Germinal center (tissue), 1 donor: ENCODE data around the gene VAMP8.
A peak's percentile ranks its signal among the peaks of the same experiment; 100 is the strongest.
"Not testable (repeated sequence)": the region's sequence is repeated elsewhere in the genome, so short reads cannot be mapped to it uniquely, and the experiment has no call there.

Experiments
- DNase-seq: peaks from one replicate; pipeline ENCODE4 v3.0.0; 2012; ENCODE audit warnings: mixed read lengths, low spot score

Gene VAMP8

GRCh38 chr2:85579266-85579935 lies 2.0 kb downstream of the VAMP8 start:
- DNase-seq, result no peak

DNA sequence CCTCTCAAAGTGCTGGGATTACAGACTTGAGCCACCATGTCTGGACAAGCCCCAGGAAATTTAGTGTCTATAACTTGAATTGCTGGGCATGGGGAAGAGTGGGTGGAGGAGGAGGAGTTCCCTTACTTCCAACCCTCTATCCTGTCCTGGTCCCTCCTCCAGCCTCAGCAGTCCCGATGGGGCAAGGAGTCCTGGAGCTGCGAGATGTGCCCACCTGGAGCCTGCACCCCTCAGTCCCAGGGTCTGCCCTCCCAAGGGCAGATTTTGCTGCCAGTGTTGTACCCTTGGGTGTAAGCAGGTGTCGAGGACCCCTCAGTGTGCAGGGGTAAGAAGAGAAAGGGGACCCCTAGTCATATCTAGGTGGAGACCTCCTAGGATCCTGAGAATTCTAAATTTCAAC lies 2.8 kb downstream of the VAMP8 start:
- no peak for DNase-seq

- DNase-seq, result no peak
These were observed 5.1 kb downstream of the VAMP8 start for GRCh38 chr2:85582492-85582891.

- no peak for DNase-seq
These were observed 6.4 kb downstream of the VAMP8 start for GRCh38 chr2:85583667-85584353.

- peak; percentile 73 for DNase-seq
These were observed 7.0 kb downstream of the VAMP8 start, which contains the start of gene VAMP5 for GRCh38 chr2:85584354-85584856. Gene VAMP5 (plus strand): TSS chr2:85584431. CDS start chr2:85584491, 60 bp downstream.

DNA sequence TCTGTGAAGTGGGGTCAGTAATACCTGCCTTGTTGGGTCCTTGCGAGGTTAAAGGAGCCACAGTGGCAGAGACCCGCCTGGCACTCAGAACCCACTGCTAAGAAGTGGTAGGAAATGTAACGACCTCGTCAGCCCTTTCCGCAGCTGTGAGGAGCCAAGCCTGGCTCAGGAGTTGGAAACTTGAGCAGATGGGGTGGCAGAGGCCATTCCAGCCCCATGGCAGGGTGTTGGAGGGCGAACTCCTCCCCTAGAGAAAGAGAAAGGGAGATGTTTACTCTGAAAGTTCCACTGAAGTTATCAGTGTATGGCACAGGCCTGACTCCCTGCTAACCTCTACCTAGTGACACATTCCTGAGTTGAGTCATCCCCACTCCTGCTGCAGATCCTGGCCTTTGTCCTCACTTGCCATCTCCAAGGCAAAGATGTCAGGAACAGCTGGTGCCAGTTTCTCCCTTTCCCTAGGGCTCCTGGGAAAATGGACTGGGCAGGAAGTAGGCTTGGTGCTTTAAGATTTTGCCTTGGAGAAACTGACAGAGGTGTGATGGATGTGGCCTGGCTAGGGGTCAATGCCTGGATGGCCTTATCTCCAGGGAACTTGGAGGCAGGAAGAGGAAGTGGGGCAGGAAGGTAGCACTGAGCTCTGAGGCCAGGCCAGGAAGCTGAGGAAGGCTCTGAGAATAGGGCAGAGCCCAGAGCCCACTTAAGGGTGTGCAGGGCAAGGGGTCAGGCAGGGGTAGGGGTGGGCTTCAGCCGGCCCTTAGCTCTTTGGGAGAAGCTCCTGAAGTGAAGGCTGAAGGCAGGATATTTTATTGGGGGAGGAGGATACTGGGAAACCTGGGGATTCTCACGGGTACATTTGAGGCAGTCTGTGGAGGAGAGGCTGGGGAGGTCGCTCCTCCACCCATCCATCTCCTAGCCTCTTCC lies 7.7 kb downstream of the VAMP8 start:
- no peak for DNase-seq

- no peak for DNase-seq
These were observed 8.4 kb downstream of the VAMP8 start for GRCh38 chr2:85585781-85586105.

GRCh38 chr2:85588236-85588635 lies 10.8 kb downstream of the VAMP8 start:
- DNase-seq, result no peak

- DNase-seq, result no peak
These were observed 11.3 kb downstream of the VAMP8 start for GRCh38 chr2:85588645-85589044.

GRCh38 chr2:85589181-85589580 lies 11.8 kb downstream of the VAMP8 start:
- no peak for DNase-seq

GRCh38 chr2:85589982-85590791 lies 12.8 kb downstream of the VAMP8 start:
- no peak for DNase-seq

DNA sequence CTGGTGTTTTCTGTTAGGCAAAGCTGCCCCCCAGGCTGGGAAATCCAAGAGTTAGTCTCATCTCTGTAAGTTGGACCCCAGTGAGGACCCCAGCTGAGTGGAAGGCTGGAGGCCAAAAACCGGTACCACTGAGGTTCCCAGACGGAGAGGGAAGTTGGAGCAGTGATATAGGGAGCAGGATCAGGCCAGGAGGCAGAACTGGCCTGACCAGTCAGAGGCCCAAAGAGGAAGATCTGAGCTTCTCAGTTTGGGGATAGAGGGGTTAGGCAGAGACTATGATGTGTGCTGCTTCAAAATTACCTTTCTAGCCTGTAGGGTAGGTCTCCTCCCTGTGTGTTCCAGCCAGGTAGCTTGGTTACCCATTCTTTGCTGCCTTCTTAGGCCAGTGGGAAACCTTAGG lies 13.6 kb downstream of the VAMP8 start:
- DNase-seq, result no peak

GRCh38 chr2:85591563-85591962 lies 14.2 kb downstream of the VAMP8 start:
- DNase-seq, result no peak

DNA sequence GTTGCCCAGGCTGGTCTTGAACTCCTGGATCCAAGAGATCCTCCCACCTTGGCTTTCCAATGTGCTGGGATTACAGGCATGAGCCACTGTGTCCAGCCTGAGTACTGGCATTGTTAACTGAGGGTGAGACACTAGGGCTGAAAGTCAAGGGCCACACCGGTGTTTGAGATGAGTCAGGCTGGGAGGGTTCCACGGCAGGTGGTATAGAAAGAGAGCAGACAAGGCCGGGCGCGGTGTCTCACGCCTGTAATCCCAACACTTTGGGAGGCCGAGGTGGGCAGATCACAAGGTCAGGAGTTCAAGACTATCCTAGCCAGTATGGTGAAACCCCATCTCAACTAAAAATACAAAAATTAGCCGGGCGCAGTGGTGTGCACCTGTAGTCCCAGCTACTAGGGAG lies 14.9 kb downstream of the VAMP8 start:
- not testable (repeated sequence) for DNase-seq

DNA sequence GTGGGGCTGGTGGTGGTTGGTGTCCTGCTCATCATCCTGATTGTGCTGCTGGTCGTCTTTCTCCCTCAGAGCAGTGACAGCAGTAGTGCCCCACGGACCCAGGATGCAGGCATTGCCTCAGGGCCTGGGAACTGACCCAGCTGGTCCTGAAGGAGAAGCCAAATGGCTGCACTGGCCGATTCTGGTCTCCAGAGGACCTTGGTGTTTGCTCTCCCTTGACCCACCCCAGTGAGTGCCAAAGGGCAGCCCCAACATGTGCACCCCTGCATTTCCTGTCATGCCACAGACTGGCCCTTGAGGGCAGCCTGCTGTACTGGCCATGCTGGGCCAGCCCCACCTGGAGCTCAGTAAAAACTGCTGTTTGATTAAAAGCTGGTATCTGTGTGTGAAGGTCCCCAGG lies 15.6 kb downstream of the VAMP8 start:
- no peak for DNase-seq

- no peak for DNase-seq
These were observed 17.4 kb downstream of the VAMP8 start for GRCh38 chr2:85594715-85595300.

GRCh38 chr2:85595301-85596025 lies 18.1 kb downstream of the VAMP8 start, which contains the start of gene RNF181:
Gene RNF181 (plus strand): TSS chr2:85595745. CDS start chr2:85595764, 19 bp downstream.
- peak; percentile 97 for DNase-seq

DNA sequence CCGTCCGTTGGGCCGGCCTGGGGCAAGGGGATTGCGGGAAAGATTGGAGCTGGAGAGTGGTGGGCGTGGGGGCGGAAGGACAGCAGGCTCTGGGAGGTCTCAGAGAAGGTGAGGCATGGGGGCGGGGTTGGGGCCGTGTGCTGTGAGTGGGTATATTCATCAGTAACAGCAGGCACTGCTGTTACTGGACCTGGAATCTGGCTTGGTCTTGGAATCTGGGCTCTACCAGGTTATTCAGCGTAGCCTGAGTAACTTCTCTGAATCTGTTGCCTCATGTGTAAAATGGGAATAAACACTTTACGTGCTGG lies 18.6 kb downstream of the VAMP8 start:
- no peak for DNase-seq

DNA sequence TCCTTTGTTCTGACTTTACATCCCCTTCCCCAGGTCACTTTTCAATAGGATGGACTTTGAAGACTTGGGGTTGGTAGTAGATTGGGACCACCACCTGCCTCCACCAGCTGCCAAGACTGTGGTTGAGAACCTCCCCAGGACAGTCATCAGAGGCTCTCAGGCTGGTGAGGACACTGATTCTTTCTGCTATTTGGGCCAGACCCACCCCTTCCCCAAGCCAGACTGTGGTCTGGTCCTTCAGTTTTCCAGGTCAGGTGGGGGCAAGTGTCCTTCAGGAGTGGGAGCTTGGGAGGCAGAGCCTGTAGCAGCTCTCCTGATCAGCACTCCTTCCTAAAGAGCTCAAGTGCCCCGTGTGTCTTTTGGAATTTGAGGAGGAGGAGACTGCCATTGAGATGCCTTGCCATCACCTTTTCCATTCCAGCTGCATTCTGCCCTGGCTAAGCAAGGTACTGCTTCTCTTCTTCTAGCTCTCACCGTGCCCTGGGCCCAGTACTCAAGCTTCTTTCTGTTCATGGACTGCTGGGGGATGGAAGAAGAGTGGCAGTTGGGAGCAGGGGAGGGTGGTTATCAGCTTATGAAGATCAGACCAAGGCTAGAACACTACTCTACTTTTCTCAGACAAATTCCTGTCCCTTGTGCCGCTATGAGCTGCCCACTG lies 19.2 kb downstream of the VAMP8 start:
- DNase-seq, result no peak

- DNase-seq, result no peak
These were observed 19.9 kb downstream of the VAMP8 start for GRCh38 chr2:85597241-85597640.
